ENCODE results near the gene OR51A4. TPM values are rescaled to one million over a fixed set of nuclear protein-coding genes. Genes with fewer than 3 reads are reported as not detected.

OR51A4 gene
- total and polyA plus RNA-seq, 2 of the 13 experiments (the other 11 are each of a cell fraction or from before 2014, with no cell fraction given): not detected

GRCh38 chr11:4903484-4903883 lies 43.9 kb downstream of the OR51A4 start, which contains the start of gene OR51A7:
Gene OR51A7 (plus strand): TSS chr11:4903783. CDS start chr11:4907370, 3,587 bp downstream.
- no peaks in the 10 kb centered on the region for H3K9me3 ChIP-seq (ENCODE audit: low read length)
- ChIA-PET POLR2A (no interaction called here), CTCF (ENCODE audit: low intra/inter-chr PET ratio, low total read pairs) (no interaction called here)
- H3K4me2 ChIP-seq (ENCODE audit: low read depth, low read length): no peak within 1 kb of the TSS
- H3K9ac ChIP-seq (ENCODE audit: insufficient read depth, low read depth, low read length): no peak within 1 kb of the TSS
- in situ Hi-C loops (cut with HindIII; ENCODE audit: extremely low pct_ligation_motif_present, low pct_unique_long_range_greater_than_20kb): no loop called here
- BruUV-seq (replicated peaks): no TSS peak
- no peak for DNase-seq (ENCODE audit: low spot score)
- no peak within 1 kb of the TSS for H3K4me3 ChIP-seq (replicated peaks in 1 of 3; ENCODE audit: insufficient read depth in 1 of 3, low read depth in 2 of 3, low read length in 3 of 3)
- FAIRE-seq: no peak
- ATAC-seq: no peak
- no peaks in the 10 kb centered on the region for H3K27me3 ChIP-seq (ENCODE audit: control insufficient read depth in 1 of 2, insufficient read depth in 2 of 2, low read length in 2 of 2)
- no peak within 1 kb of the TSS for H3K27ac ChIP-seq (ENCODE audit: extremely low read length, insufficient read depth, low read length)
- intact Hi-C loops (cut with micrococcal nuclease; ENCODE audit: unreplicated experiment): no loop called here
- no peaks in the 10 kb centered on the region for H3K79me2 ChIP-seq (ENCODE audit: insufficient read depth, low read length)
- no peaks in the 10 kb centered on the region for H3K36me3 ChIP-seq (replicated peaks in 1 of 2; ENCODE audit: control insufficient read depth in 1 of 2, insufficient read depth in 2 of 2, low read length in 2 of 2)
- no peaks in the 10 kb centered on the region for H4K20me1 ChIP-seq (ENCODE audit: insufficient read depth, low read length)
- no peaks in the 10 kb centered on the region for H3K4me1 ChIP-seq (ENCODE audit: insufficient read depth, low read length)
- H2AFZ ChIP-seq (ENCODE audit: low read length): no peak within 1 kb of the TSS
- no peak for TF ChIP-seq ZNF513 (CRISPR knock-in tag; conservative IDR thresholded peaks at IDR 0.05)
- no peak for TF ChIP-seq ZNF33A (CRISPR knock-in tag; IDR thresholded peaks at IDR 0.05; ENCODE audit: borderline replicate concordance)
- no peak for TF ChIP-seq NFYB (CRISPR knock-in tag; IDR thresholded peaks at IDR 0.05)
- no peak for TF ChIP-seq ZBTB49 (CRISPR knock-in tag; IDR thresholded peaks at IDR 0.05; ENCODE audit: borderline replicate concordance)
- TF ChIP-seq CREB1 (IDR thresholded peaks at IDR 0.05): no peak
- no peak for TF ChIP-seq CREB1 (CRISPR knock-in tag; IDR thresholded peaks at IDR 0.05)
- no peak for TF ChIP-seq ZFP36L2 (CRISPR knock-in tag; IDR thresholded peaks at IDR 0.05)
- no peak for TF ChIP-seq ZNF264 (CRISPR knock-in tag; IDR thresholded peaks at IDR 0.05)
- TF ChIP-seq ZNF747 (CRISPR knock-in tag; IDR thresholded peaks at IDR 0.05; ENCODE audit: borderline replicate concordance): no peak
- no peak for TF ChIP-seq KLF15 (CRISPR knock-in tag; IDR thresholded peaks at IDR 0.05; ENCODE audit: borderline replicate concordance)
- TF ChIP-seq ZBTB40 (IDR thresholded peaks at IDR 0.05): no peak
- no peak for TF ChIP-seq ZBTB40 (CRISPR knock-in tag; IDR thresholded peaks at IDR 0.05)

Measured in HepG2 (cell line).